Measurements from ENCODE around the gene DIPK2A. TPM values are rescaled to one million over a fixed set of nuclear protein-coding genes. Genes with fewer than 3 reads are reported as not detected.
A peak's percentile ranks its signal among the peaks of the same experiment; 100 is the strongest.

Gene DIPK2A
- total and polyA plus RNA-seq, 2 donors (not counting 3 experiments of a cell fraction or from before 2014, with no cell fraction given) = 18.9 to 43.0 TPM

- Histone ChIP-seq H2AFZ (ENCODE audit: low read depth, low read length) (no peak overlapping the region), H3K79me2 (ENCODE audit: control insufficient read depth, insufficient read depth, low read length) (peaks cover 80% of the 10 kb centered on the region), H3K4me2 (ENCODE audit: insufficient read depth, low read length) (peak overlapping the region; percentile 98), H3K9ac (replicated peaks; ENCODE audit: extremely low read depth, insufficient read depth, low read length) (peak overlapping the region; percentile 96), H3K36me3 (ENCODE audit: control insufficient read depth in 2 of 2, extremely low read depth in 1 of 2, insufficient read depth in 2 of 2, low read length in 2 of 2) (no peaks in the 10 kb centered on the region), H3K4me3 (replicated peaks in 1 of 3; ENCODE audit: insufficient read depth in 1 of 3, low read depth in 1 of 3, low read length in 3 of 3) (peak overlapping the region in 2 of 3 experiments; percentile 81 to 98), H3K9me1 (replicated peaks; ENCODE audit: control insufficient read depth, extremely low read depth, insufficient read depth, low read length) (no peaks in the 10 kb centered on the region), H3K27ac (ENCODE audit: insufficient read depth, low read depth, low read length) (peak overlapping the region; percentile 59), H4K20me1 (replicated peaks; ENCODE audit: control insufficient read depth, extremely low read depth, insufficient read depth, low read length) (peaks cover 6% of the 10 kb centered on the region), H3K27me3 (ENCODE audit: control insufficient read depth in 2 of 2, insufficient read depth in 2 of 2, low read length in 2 of 2) (no peaks in the 10 kb centered on the region), H3K9me3 (replicated peaks; ENCODE audit: control insufficient read depth, insufficient read depth, low read length) (no peaks in the 10 kb centered on the region), H3K4me1 (ENCODE audit: control insufficient read depth, extremely low read depth, insufficient read depth, low read length) (peaks cover 28% of the 10 kb centered on the region)
- ChIA-PET CTCF (interaction anchor here (0.6 to 6.7 kb wide), 15 partner anchors 10 to 1792 kb away, joined by 3 to 59 read pairs (median 4); no protein-coding TSS in a partner anchor), POLR2A (no interaction called here)
- BruUV-seq (replicated peaks) = no TSS peak
- DNase-seq (ENCODE audit: low read depth, low spot score) (peak; percentile 83), FAIRE-seq (no peak)
- TF ChIP-seq EZH2 (IDR thresholded peaks at IDR 0.05; ENCODE audit: borderline replicate concordance, low read depth, low read length, severe bottlenecking) (no peak), CTCF (IDR thresholded peaks at IDR 0.05; ENCODE audit: extremely low read depth in 1 of 2, insufficient read depth in 1 of 2, low read depth in 1 of 2, low read length in 2 of 2) (peak; percentile 27 to 33), MAX (IDR thresholded peaks at IDR 0.05; ENCODE audit: insufficient read depth, insufficient read length) (no peak)
- dilution Hi-C loops (cut with MboI; ENCODE audit: extremely low pct_ligation_motif_present, low sequenced_read_pairs) = no loop called here
- intact Hi-C loops (cut with micrococcal nuclease) = loop anchor here (1.0 to 10.0 kb wide), 2 partner anchors 796 to 1059 kb away; no protein-coding TSS in a partner anchor
Measured at GRCh38 chr3:143975554-143976152, 4.0 kb downstream of the DIPK2A start.
